ENCODE measurements around the gene SOX2. TPM values are rescaled to one million over a fixed set of nuclear protein-coding genes. Genes with fewer than 3 reads are reported as not detected.

The SOX2 gene
- total RNA-seq, 1 experiment from 2014 or later = 307 TPM

- Histone ChIP-seq H4K20me1 (ENCODE audit: control insufficient read depth, insufficient read depth, insufficient read length) (no peaks in the 10 kb centered on the region), H3T11ph (ENCODE audit: low read length) (no peak overlapping the region), H2BK120ac (ENCODE audit: low read depth, low read length, poor library complexity, severe bottlenecking) (no peak overlapping the region), H3K23me2 (ENCODE audit: insufficient read length, low read depth, low read length, poor library complexity, severe bottlenecking) (peaks cover 30% of the 10 kb centered on the region), H3K18ac (ENCODE audit: insufficient read length, low read depth, low read length) (no peak overlapping the region), H3K23ac (ENCODE audit: insufficient read length, low read depth, low read length) (no peak overlapping the region), H2BK20ac (ENCODE audit: low read depth, low read length, poor library complexity, severe bottlenecking) (no peak overlapping the region), H3K79me1 (ENCODE audit: insufficient read depth, low read depth, low read length, poor library complexity, severe bottlenecking) (no peaks in the 10 kb centered on the region), H3K27ac (ENCODE audit: insufficient read length, low read depth, low read length) (no peak overlapping the region), H3K9ac (ENCODE audit: extremely low read depth, insufficient read length, low read length) (no peak overlapping the region), H2AFZ (ENCODE audit: low read length) (no peak overlapping the region), H2BK5ac (ENCODE audit: insufficient read length, low read length) (no peak overlapping the region), H4K5ac (ENCODE audit: insufficient read length, low read depth, low read length) (no peak overlapping the region), H3K14ac (ENCODE audit: insufficient read depth, low read length) (no peak overlapping the region), H2AK5ac (ENCODE audit: insufficient read length, low read length) (no peak overlapping the region), H3K56ac (ENCODE audit: insufficient read length, low read depth, low read length) (no peak overlapping the region), H4K8ac (replicated peaks; ENCODE audit: insufficient read length, low read depth, low read length) (no peak overlapping the region), H3K4ac (ENCODE audit: low read depth, low read length) (no peak overlapping the region), H3K9me3 (ENCODE audit: control insufficient read depth, low read depth, low read length) (no peaks in the 10 kb centered on the region), H4K91ac (ENCODE audit: insufficient read length, low read depth, low read length) (no peak overlapping the region), H3K4me2 (ENCODE audit: insufficient read depth, insufficient read length, low read length) (peak overlapping the region; percentile 74), H3K79me2 (ENCODE audit: insufficient read depth, low read length) (0 out of 2 replicates have a peak, but pooled peaks cover 2% of the 10 kb centered on the region), H3K27me3 (ENCODE audit: insufficient read depth, low read length) (peaks cover 16% of the 10 kb centered on the region; the same call in 1 of the 2 replicates), H2BK15ac (ENCODE audit: low read depth, low read length) (no peak overlapping the region), H3K4me1 (ENCODE audit: insufficient read depth, low read length) (peaks cover 9% of the 10 kb centered on the region; the same call in 1 of the 2 replicates), H2BK12ac (ENCODE audit: insufficient read length, low read depth, low read length) (no peak overlapping the region)
- no peaks in the 10 kb centered on the region; the same call in none of the 2 replicates for H3K27me3 Mint-ChIP-seq (ENCODE audit: low read depth)
- H3K27ac Mint-ChIP-seq = no peak overlapping the region; a peak in 1 of 7 replicates
- peaks cover 0 to 2% (median 0%) of the 10 kb centered on the region in 3 experiments; a peak in 1 of 7 replicates for H3K36me3 Mint-ChIP-seq (ENCODE audit: insufficient read depth in 1 of 3, low read depth in 3 of 3)
- DNase-seq = no peak
- H3K4me3 Mint-ChIP-seq = peak overlapping the region; percentile 30 to 51; a peak in 1 of 5 replicates
- H3K4me1 Mint-ChIP-seq = peaks cover 81 to 89% of the 10 kb centered on the region in 2 experiments
- no peak for TF ChIP-seq CTCF (conservative IDR thresholded peaks at IDR 0.05)
- no peaks in the 10 kb centered on the region; a peak in 1 of 5 replicates for H3K9me3 Mint-ChIP-seq
- no CpG with 5 or more reads among the region's 5 CpGs for WGBS (ENCODE audit: extremely low coverage, insufficient read length, low lambda C conversion rate)
Measured at GRCh38 chr3:181701096-181701495, 10.6 kb upstream of the SOX2 start.

All from H9 (cell line).